Umbilical cord (tissue), 2 donors: Measurements from ENCODE around the gene ABHD8. TPM values are rescaled to one million over a fixed set of nuclear protein-coding genes. Genes with fewer than 3 reads are reported as not detected.

Experiments
- DNase-seq: peaks from one replicate; pipeline ENCODE4 v3.0.0-alpha.2; 2015; ENCODE audit warnings: low spot score
- total RNA-seq: library from RNA; depleted of rRNA; stranded (reverse); fragments of >200 nt; gene quantifications from one replicate; pipeline ENCODE4 v1.2.3, GENCODE V29; 2014; ENCODE audit warnings: low replicate concordance; ENCODE audit not compliant: insufficient read depth

Gene ABHD8
- total RNA-seq, 1 donor from 2014 or later = 8.7 TPM

DNA sequence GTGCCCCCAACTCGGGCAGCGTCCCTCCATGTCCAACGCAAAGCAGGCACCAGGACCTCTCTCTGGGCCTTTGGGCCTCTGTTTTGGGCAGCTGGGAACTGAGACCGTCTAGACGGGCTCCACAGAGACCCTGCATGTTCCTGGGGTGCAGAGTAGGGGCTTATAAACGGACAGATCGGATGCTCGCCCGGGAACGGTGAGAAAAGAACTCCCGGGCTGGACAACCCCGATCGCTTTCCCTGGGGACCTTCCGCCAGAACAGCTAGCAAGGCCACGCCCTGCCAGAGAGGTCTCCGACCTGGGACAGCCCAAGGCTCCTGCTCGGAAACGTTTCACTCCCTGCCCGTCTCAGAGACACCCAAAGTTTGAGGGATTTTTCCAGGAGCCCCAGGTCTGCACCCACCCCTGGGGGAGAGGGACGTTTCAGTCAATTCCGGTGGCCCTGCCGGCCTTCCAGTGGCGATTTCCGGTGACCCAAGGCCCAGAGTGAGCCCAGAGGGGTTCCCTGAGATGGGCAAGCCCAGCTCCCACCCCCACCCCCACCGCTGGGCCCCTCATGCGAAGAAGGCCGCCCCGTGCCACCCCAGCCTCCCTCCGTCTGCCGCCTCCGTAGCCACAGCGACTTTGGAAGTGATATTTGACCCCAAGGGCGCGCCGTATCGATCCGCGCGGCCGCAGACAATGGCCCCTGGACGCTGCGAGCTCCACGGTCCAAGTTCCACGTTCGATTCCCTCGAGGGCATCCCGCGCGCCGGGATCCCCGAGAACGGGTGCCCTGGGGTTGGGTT, 59.2 kb downstream of the ABHD8 start:
- DNase-seq = peak; percentile 49

- no peak for DNase-seq
These were observed 59.9 kb downstream of the ABHD8 start for GRCh38 chr19:17243211-17243829.

DNA sequence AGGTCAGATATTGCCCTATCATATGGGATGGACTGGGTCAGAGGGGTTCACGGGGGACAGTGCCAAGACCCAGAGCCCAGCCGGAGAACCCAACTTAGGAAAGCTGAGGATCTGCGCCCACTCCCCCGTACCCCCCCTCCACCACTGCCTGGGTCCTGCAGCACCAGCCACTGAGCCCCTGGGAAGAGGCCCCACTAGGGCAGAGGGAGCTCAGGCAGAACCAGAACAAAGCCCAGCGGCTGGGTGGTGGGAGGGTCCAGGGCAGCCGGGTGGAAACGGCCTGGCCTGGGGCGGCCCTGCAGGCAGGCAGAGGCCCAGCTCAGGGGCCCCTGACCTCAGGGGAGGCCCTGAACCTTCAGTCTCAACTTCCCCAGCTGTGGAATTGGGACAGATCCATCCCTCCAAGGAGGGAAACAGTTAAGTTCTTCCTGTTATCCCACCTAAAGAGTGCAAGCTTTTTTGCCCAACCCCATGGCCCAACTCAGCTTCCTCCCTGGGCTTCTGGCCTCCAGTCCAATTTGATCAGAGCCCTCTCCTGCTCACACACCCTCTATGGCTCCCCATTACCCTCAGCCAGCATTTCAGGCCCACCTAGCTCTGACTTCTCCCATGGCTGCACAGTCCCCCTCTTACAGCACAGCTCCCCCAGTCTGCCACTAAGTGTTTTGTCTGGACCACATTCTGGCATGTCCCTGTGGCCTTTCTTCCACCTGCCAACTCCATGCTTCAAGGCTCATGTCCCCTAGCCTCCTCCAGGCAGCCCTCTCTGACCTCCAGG, 60.6 kb downstream of the ABHD8 start:
- DNase-seq = peak; percentile 40

Other genes starting within 250 kb of the ABHD8 start
- gene HAUS8, start 228.0 kb downstream of the ABHD8 start, total RNA-seq = 7.5 TPM
- 80.7 TPM for gene MYO9B, start 227.6 kb downstream of the ABHD8 start, total RNA-seq
- gene USE1, start 88.1 kb downstream of the ABHD8 start, total RNA-seq = 11.1 TPM
- gene OCEL1, start 77.2 kb downstream of the ABHD8 start, total RNA-seq = 3.4 TPM
- 20.0 TPM for gene NR2F6, start 57.5 kb downstream of the ABHD8 start, total RNA-seq
- 1.2 TPM for gene USHBP1, start 38.7 kb downstream of the ABHD8 start, total RNA-seq
- 45.3 TPM for gene BABAM1, start 36.0 kb downstream of the ABHD8 start, total RNA-seq
- not detected for gene ANKLE1, start 21.5 kb downstream of the ABHD8 start, total RNA-seq
- 18.5 TPM for gene MRPL34, start 2.4 kb upstream of the ABHD8 start, total RNA-seq
- gene DDA1, start 6.1 kb upstream of the ABHD8 start, total RNA-seq = 6.5 TPM
- 3.9 TPM for gene ANO8, start 31.4 kb upstream of the ABHD8 start, total RNA-seq
- gene GTPBP3, start 34.1 kb upstream of the ABHD8 start, total RNA-seq = 13.7 TPM
- 6.5 TPM for gene PLVAP, start 73.9 kb upstream of the ABHD8 start, total RNA-seq
- not detected for gene CCDC194, start 90.8 kb upstream of the ABHD8 start, total RNA-seq
- 35.2 TPM for gene BST2, start 102.2 kb upstream of the ABHD8 start, total RNA-seq
- gene MVB12A, start 116.6 kb upstream of the ABHD8 start, total RNA-seq = 46.2 TPM
- not detected for gene TMEM221, start 145.2 kb upstream of the ABHD8 start, total RNA-seq
- not detected for gene NXNL1, start 157.5 kb upstream of the ABHD8 start, total RNA-seq
- 15.4 TPM for gene SLC27A1, start 167.1 kb upstream of the ABHD8 start, total RNA-seq
- gene PGLS, start 208.2 kb upstream of the ABHD8 start, total RNA-seq = 29.6 TPM